HG03159 (cell line): ENCODE results near the gene TTC9C.
"Not testable (repeated sequence)": the region's sequence is repeated elsewhere in the genome, so short reads cannot be mapped to it uniquely, and the experiment has no call there.

Source experiments
- ATAC-seq: cut with Tn5 transposase; IDR thresholded peaks from one replicate; pipeline ENCODE4 v1.9.1; 2021; ENCODE audit warnings: mild to moderate bottlenecking, moderate library complexity; ENCODE audit not compliant: unreplicated experiment

Gene TTC9C

DNA sequence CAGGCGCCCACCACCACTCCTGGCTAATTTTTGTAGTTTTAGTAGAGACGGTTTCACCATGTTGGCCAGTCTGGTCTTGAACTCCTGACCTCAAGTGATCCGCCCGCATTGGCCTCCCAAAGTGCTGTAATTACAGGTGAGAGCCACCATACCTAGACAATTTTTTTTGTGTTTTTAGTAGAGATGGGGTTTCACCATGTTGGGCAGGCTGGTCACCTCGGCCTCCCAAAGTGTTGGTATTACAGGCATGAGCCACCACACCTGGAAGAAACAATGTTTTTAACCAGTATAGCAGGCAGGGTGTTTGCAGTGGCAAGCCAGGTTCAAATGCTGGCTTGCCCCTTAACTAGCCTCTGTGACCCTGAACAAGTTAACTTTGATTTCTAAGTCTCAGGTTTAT, 21.6 kb downstream of the TTC9C start:
- ATAC-seq, result not testable (repeated sequence)

DNA sequence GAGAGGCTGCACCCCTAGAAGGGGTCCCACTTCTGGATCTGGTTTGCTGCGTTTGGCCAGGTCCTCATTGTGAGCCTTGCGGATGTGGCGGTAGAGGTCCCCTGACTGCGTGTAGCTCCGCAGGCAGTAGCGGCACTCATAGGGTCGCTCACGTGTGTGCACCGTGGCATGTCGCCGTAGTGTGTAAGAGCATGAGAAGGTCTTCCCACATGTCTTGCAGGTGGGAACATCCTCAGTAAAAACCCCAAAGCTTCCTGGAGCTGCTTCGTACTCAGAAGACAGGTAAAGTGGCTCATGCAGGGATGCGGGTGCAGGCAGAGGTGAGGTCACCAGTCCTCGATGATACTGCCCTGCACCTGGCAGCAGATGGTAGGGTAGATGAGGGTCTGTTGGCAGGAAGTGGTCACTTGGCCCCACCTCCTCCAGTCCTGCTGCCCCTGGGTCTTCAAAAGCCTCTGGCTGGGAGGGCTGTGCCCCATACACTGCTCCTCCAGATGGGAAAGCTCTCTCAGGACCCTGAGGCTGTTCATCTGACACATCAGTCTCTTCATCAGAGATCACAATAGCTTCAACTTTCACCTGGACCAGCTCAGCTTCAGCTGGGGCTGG, 24.0 kb downstream of the TTC9C start:
- ATAC-seq, result no peak

DNA sequence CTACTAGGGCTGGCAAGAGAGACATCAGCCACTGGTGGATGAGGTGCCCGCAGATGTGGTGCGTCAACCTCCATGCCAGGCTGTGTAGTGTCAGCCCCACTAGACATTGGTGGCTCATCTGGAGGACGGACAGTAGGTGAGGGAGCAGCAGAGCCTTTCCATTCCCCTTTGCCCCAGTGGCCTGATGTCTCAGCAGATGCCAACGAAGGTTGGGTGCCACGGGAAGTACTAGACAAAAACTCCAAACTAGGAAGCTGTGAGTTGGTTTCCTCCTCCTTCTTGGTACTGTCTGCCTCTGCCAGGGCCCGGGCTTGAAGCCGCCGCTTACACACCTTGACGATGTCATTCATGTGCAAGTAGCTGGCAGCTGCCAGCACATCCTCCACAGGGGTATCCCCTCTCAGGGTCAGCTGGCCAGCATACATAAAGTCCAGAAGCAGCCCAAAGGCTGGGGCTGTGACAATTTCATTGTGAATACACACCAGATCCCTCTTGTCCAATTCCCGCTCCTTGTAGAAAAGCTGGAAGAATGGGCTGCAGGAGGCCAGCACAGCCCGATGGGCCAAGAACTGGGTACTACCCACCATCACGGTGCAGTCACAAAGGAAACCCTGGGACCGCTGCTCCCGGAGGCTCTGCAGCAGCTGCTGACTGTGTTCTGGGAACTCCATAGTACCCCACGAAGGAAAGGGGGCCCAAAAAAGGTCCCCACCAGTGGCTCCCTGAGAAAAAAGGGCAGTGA, 24.9 kb downstream of the TTC9C start:
- ATAC-seq, result no peak

DNA sequence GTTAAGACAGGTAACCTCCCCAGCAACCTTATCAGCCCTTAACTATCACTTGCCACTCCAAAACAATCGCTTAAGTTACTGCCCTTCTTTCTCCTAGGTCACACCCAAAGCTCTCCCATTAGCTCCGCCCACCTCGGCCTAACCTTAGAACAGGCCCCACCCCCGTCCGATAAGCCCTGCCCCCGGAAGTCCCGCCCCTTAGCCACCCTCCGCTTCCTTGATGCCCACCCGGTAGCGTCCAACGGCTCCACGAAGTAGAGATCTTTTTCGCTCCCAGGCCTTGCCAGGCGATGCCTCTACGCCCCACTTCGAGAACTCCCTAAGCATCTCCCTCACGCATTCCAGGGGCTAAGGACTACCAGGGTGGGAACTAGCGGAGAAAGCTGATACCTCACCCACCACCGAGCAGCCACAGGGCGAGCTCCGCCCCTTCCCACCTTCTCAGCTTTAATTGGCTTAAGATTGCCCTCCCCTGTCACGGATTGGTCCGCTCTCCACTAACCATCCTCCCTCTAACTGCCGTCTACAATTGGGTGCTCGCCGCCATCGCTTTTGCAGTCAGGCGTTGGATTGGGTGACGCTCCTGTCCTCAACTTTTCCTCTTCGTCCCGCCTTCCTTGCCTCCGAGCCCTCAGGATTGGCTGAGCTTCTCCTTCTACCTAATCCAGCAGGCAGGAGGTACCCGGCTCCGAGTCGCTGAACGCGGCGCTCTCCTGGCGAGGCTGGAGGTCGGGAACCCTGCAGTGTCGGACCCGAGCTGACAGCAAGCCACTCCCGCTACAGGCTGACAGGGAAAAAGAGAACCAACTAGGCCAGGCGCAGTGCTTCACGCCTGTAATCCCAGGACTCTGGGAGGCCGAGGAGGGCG, 25.7 kb downstream of the TTC9C start, which contains the start of gene ZBTB3:
TSS of gene ZBTB3 (minus strand) at position 425 of the 868 bp plus-strand sequence. CDS start 496 bp downstream, outside the sequence.
- peak; percentile 94 for ATAC-seq

DNA sequence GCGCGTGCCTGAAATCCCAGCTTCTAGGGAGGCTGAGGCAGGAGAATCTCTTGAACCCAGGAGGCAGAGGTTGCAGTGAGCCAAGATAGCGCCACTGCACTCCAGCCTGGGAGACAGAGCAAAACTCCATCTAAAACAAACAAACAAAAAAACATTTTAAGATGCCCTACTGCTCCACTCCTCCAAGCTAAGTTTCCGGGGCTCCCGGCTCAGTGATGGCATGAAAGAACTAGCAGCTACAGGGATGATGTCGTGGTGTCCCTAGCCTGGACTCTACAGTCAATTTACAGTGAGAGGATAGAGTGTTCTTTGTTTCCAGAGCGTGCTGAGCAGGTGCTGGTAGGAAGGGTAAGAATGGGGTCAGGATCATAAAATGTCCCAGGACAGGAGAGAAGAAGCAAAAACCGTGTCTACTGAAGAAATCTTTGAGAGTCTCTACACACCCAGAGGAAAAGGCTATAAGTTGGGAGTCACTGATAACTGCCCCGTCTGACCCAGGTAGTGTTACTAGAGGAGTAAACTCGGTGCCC, 26.9 kb downstream of the TTC9C start:
- ATAC-seq, result no peak

DNA sequence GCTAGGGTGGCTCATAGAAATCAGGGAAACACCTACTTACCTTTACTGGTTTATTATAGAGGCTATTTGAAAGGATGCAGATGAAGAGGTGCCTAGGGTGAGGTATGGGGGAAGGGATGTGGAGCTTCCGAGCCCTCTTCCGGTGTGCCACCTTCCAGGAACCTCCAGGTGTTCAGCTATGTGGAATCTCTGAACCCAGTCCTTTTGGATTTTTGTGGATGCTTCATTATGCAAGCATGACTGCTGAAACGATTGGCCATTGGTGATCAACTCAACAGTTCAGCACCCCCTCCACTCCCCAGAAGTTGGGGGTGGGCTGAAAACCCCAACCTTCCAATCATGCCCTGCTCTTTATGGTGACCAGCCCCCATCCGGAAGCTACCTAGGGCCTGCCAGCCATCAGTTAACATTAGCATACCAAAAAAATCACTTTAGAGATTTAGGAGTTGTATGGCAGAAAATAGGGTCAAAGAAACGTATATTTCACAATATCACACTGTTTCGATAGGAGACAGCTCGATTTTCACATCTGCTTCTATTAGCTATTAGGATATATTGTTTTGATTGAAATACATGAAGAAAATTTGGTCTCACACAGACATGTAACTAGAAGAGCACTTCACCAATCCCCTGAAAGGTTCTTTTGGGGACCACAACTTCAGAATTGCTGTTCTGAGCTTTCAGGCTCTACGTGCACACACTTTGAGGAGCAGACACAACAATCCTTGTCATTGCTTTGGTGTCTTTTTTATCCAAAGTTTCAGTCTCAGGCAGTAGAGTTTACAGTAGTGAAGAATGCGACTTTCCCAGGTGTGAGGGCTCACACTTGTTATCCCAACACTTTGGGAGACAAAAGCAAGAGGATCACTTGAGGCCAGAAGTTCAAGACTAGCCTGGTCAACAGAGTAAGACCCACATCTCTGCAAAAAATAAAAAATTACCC, 29.8 kb downstream of the TTC9C start:
- ATAC-seq, result no peak

DNA sequence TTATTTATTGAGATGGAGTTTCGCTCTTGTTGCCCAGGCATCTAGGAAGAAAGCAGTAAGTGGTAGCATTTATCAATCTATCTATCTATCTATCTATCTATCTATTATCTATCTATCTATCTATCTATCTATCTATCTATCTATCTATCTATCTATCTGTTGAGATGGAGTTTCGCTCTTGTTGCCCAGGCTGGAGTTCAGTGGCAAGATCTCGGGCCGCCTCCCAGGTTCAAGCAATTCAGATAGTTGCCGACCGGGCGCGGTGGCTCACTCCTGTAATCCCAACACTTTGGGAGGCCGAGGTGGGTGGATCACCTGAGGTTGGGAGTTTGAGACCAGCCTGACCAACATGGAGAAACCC, 32.6 kb downstream of the TTC9C start:
- ATAC-seq, result not testable (repeated sequence)

DNA sequence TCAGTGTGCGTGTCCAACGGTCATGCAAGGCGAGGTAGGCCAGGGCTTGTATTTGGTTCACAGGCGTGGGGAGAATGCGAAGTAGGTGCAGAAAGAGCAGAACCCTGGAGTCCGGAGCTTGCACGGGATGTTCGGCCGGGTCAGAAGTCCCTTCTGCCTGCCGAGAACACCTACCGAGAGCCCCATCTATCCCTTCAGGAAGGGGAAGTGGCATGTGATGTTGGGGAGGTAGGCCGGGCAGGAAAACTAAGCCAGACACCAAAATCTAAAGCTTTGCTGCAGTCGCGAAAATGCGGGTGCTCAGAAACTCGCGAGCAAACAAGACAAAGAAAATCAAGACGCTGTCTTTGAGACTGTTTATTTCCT, 42.5 kb downstream of the TTC9C start:
- no peak for ATAC-seq

DNA sequence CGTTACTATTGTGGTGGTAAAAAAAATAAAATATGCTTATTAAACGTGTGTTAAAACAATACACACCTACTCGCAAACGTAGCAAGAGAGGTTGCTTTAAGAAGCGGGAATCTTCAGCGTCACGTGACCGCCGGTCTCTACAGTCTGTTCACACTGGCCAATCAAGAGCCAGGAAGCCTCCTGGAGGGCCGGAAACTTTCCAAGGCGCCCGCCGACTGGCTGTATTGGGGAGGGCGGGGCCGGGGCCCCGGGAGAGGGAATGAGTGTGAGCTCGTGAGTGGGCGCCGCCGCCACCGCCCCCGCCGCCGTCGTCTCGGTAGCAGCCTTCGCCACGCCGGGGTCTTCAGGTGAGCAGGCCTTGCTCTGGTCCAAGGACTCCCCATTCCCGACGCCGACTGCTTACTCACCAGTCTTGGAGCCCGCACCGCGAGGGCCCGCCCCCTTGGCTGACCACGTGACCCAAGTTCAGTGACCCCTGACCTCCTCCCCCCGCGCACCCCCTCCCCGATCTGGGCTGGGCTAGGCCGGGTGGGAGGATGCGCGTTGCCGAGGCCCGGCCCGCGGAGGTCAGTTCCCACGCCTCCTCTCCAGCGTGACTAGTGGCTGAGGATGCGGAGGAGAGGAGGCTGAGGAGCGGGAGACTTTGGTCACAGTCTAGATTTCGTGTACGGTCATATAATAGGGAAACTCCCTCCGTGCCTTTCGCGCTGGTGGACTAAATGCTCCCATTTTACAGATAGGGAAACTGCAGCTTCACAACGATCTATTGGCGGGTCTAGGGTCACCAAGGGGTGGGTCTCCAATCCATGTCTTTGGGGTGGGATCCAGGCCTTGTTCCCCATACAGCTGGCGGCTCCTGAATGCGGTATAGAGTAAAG, 43.1 kb downstream of the TTC9C start, which contains the start of gene TAF6L:
TSS of gene TAF6L (plus strand) at position 253 of the 878 bp plus-strand sequence. CDS start 4,388 bp downstream, outside the sequence.
- peak; percentile 78 for ATAC-seq

DNA sequence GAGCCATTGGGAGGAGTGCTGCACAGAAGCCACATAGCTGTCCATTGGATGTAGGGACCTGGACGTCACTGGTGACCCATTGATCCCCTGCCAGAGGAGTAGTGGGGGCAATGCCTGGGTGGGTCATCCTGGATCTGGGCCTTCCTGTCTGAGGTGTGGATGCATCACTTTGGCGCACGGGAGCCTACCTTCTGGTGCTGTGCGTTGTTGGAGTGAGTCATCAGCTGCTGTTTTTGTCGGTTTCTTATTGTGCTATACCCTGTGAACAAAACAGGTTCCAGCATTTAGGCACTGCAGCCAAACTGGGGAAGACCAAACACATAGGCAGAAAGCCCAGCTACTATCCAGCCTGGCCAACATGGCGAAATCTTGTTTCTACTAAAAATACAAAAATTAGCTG, 46.1 kb downstream of the TTC9C start:
- no peak for ATAC-seq

DNA sequence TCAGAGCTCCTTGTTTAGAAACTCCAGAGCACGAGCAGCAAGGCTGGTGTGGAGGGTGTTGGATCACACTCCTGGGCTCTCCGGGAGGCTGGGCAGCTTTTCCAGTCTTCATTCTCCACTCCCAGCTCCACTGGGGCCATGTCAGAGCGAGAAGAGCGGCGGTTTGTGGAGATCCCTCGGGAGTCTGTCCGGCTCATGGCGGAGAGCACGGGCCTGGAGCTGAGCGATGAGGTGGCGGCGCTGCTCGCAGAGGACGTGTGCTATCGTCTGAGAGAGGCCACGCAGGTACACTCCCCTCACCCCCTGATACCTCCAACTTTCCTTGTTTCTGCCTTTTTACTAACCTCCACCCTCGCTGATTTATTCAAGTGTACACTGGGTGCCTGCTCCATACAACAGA, 47.4 kb downstream of the TTC9C start:
- ATAC-seq, result no peak

DNA sequence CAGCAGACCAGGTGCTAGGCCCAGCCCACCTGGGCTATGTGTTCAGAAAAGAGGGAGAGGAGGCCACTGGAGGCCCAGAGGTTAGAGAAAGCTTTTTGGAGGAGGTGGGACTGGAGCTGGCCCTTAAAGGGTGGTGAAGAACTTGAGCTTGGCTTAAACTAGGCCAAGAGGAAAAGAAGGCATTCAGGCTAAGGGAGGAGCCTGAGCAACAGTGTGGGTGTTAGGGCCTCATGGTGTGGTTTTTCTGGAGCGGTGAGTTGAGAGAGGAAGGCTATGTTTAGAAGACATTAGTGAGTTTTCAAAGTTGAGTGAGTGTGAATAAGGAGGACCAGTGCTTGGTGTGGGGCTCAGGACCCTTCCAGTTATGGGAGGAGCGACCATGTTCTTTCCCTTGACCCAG, 49.1 kb downstream of the TTC9C start:
- ATAC-seq, result no peak

DNA sequence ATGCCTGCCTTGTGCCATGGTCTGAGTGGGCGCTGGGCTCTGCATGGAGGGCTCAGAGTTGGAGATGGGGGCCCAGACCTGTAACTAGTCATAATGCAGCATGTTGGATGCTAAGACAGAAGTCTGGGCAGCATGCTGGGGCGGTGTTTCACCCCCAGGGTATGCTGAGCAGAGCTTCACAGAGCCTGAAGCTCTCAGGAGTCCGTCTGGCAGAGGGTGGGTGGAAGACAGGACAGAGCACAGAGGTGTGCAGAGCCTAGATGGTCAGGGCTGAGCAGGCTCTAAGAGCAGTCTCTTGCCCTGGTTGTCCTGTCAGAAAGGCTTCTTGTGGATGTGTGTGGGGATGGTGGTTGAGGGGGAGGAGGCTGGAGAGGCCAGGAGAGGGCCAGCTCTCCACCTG, 50.2 kb downstream of the TTC9C start:
- no peak for ATAC-seq

DNA sequence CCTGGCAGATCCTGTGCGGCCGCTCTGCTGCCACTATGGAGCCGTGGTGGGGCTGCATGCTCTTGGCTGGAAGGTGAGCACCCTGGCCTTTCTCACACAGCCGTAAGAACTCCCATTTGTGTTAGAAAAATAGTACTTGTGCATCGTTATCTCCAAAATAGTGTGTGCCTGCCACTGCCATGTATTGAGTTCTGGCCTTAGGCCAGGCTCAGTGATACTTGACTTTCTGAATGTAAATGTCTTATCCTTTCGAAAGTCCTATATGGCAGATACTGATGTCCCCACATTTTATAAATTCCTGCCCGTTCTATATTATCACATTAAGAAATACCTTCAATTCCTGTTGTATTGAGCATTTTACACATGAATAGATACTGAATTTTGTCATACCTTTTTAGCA, 54.5 kb downstream of the TTC9C start:
- ATAC-seq, result no peak

DNA sequence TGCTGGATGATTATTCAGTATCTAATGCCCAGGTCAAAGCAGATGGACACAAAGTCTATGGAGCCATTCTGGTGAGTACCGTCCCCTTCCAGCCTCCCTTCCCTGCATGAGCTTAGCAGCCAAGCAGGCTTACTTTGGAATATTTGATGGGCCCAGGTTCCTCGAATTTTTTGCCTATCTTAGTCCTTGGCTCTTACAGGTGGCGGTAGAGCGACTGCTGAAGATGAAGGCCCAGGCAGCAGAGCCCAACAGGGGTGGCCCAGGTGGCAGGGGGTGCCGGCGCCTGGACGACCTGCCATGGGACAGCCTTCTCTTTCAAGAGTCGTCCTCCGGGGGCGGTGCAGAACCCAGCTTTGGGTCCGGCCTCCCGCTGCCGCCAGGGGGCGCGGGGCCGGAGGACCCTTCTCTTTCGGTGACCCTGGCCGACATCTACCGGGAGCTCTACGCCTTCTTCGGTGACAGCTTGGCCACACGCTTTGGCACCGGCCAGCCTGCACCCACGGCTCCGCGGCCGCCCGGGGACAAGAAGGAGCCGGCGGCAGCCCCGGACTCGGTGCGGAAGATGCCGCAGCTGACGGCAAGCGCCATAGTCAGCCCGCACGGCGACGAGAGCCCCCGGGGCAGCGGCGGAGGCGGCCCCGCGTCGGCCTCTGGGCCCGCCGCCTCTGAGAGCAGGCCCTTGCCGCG, 58.2 kb downstream of the TTC9C start:
- ATAC-seq, result peak; percentile 50

DNA sequence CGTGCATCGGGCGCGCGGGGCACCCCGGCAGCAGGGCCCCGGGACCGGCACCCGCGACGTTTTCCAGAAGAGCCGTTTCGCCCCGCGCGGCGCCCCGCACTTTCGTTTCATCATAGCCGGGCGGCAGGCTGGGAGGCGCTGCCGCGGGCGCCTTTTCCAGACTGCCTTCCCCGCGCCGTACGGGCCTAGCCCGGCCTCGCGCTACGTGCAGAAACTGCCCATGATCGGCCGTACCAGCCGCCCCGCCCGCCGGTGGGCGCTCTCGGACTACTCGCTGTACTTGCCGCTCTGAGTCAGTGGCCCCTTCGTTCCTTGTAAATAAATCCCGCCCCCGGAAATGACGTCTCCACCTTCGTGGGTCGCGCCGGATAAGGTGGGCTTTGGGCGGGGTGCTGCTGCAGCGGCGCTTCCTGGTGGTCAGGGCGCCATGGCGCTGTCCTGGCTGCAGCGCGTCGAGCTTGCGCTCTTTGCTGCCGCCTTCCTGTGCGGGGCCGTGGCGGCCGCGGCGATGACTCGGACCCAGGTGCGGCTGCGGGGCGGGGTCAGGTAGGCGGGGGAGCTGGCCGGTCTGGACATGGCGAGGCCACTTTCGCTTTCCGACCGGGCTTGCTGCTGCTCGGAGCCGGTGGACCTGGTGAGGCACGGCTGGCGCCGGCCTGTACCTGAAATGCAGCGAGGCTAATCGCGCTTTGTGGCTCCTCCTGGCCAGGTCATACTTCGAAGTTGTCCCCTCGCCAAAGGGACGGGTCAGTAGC, 58.9 kb downstream of the TTC9C start, which contains the start of gene TMEM179B:
TSS of gene TMEM179B (plus strand) at position 398 of the 755 bp plus-strand sequence. CDS start at position 428, 30 bp downstream.
- peak; percentile 71 for ATAC-seq
